NCI-H1048 (cell line): ENCODE results near the gene CSNK1G1.
A peak's percentile ranks its signal among the peaks of the same experiment; 100 is the strongest.

Experiments used
- DNase-seq: peaks from one replicate; lab custom pipeline; 2025; lab: John Stamatoyannopoulos, UW

The CSNK1G1 gene

GRCh38 chr15:64153480-64154367 lies 202.2 kb downstream of the CSNK1G1 start:
- peak; percentile 67 for DNase-seq

GRCh38 chr15:64152507-64153387 lies 203.2 kb downstream of the CSNK1G1 start:
- peak; percentile 6 for DNase-seq

- DNase-seq = no peak
Measured at GRCh38 chr15:64151727-64152506, 204.1 kb downstream of the CSNK1G1 start, which contains the start of gene SNX22. Gene SNX22 (plus strand): TSS chr15:64151731. CDS start chr15:64151776, 45 bp downstream.

DNA sequence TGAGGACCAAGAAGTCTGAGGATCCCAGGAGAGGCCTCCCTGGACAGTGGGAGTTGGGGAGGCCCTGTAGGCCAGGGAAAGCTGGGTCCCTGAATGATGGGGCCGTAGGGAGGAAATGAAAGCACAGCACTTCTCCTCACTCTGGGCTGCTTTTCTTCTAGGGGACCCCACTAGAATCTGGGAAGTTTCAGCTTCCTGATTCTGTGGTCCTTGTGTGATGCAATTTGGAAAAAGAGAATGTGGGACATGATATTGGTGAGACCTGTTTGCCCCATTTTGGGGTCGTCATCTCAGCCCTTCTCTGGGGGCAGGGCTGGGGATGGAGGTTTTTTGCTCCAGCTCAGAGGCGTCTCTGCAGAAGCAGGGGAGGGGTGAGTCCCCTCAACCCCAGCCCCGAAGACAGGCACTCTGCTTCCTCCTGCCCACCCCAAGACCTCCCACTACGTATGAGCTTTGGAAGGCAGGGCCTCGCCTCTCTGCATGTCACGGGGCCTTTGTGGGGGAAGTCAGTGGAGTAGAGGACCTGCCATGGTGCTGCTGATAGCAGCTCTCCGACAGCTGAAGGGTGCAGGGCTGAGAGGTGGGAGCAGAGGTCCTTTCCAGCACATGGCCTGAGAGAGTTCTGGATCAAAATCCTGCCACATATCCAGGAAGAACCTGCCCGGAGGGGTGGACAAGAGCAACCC lies 205.9 kb downstream of the CSNK1G1 start:
- no peak for DNase-seq

- DNase-seq = no peak
Measured at GRCh38 chr15:64149424-64149823, 206.5 kb downstream of the CSNK1G1 start.

- no peak for DNase-seq
Measured at GRCh38 chr15:64148581-64148980, 207.4 kb downstream of the CSNK1G1 start.

- DNase-seq = no peak
Measured at GRCh38 chr15:64148168-64148567, 207.8 kb downstream of the CSNK1G1 start.

DNA sequence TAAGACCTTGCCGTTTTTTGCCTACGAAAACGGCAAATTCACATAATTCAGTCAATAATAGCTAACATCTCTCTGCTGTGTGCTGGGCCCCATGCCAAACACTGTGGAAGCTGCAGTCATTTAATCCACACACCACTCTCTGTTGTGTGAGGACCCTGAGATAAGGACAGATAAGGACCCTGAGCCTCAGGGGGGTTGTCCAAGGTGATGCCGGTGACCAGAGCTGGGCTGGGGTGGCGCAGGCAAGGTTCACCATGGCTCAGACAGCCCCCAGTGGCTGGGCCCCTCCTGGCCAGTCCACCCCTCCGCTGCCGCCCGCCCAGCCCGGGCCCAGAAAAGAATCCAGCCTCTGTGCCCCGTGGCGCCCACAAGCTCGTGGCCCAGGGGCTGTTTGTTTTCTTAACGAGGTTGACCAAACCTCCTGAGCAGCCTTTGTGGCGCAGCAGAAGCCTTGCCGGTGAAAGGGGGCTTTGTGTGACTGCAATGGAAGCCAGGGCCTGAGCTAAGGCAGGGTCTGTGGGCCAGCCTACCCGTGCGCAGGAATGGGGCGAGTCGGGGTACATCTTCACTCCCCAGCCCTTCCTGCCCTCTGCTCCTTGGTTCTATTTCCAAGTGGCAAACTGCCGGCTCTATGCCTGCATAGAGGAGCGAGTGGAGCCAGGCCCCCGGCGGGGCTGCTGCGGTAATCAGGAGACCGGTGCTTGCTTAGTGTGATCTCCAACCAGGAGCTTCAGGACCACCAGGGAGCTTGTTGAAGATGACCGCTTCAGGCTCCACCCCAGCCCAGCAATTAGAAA lies 208.9 kb downstream of the CSNK1G1 start:
- no peak for DNase-seq

GRCh38 chr15:64146520-64146884 lies 209.5 kb downstream of the CSNK1G1 start:
- DNase-seq = no peak

DNA sequence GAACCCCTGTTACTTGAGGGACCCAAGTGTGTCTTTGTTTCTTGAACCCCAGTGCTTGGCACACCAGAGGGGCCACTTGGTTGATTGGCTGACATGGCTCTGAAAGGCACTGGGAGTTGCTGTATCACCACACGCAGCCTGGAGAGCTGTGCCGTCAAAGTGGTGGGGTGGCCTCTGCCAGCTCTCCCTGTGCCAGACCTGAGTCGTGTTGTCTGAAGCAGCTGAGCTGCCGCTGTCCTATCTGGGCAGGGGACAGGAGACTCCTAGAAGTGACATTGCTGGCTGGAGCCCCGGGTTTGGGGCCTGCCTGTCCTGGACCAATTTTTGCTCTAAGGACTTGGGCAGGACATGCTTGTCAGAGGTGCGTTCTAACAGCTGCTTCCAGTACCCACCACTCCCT lies 209.9 kb downstream of the CSNK1G1 start:
- DNase-seq = no peak

- DNase-seq = no peak
Measured at GRCh38 chr15:64144565-64145281, 211.2 kb downstream of the CSNK1G1 start.

GRCh38 chr15:64144192-64144564 lies 211.8 kb downstream of the CSNK1G1 start:
- no peak for DNase-seq

DNA sequence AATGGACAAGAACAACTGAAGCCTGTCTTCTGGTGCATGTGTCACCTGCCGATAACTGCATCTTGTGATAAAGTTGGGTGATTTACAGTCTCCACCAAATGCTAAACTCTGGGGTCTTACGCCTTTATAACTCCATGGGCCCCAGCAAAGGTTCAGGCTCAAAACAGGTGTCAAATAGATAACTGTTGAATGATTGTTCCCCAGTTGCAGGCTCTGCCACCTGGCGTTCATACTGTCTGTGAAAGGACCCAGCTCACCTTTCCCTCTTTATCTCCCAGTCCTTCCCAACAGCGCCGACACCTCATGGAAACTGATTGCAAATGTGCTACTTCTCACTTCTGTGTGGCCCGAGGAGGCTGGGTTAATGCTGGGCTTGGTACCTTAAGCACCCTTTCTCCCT lies 212.7 kb downstream of the CSNK1G1 start:
- DNase-seq = no peak

- no peak for DNase-seq
Measured at GRCh38 chr15:64141798-64142512, 214.0 kb downstream of the CSNK1G1 start.

DNA sequence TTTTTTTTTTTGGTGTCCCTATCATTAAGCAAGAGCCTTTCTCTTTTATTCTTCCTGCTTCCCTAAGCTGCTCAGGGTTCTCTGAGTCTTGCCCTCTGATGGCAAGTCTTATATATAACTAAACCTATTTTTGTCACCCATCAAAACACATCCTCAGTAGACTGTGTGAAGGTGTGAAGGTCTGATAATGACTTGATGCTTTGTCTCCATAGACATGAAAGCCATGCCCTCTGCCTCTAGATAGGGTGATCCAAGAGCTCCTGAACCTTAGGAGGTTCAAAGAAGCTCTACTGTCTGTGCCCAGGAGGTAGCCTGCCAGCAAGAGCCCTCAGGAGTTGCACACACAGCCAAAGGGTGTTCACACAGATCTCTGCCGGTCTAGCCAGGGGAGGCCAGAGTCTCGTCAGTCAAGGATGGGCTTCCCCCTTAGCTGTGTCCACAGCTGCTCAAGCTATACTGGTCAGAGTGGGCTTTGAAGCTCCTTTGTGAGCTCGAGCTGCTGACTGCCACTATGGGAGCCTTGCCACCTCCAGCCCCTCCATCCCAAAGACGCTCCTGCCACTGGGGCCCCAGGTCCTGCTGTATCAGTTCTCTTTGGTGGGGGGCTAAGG lies 217.5 kb downstream of the CSNK1G1 start:
- no peak for DNase-seq

DNA sequence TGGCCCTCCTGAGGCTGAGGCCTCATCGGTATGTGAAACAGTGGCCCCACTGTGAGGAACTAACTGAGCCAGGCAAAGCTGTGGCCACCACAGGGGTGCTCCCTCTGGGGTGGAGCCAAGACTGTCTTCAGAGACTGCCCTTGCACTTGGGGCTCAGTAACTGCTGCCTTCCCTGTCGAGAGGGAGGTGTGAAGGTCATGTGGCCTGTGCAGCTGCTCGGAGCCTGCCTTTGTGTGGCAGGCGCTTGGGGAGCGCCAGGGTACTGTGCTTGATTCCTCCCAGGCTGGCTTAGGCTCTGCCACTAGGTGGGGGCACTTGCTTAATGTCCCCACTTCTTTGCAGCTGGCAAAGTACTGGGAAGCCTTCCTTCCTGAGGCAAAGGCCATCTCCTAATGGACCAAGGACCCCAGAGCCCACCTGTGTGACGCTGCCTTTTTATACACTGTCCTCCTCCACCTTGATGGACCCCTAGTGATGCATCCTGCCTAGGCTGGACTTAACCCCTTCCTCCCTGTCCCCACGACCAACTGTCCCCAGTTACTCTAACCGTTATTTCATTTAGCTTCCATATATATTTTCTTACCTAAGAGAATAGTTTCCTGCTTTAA lies 218.6 kb downstream of the CSNK1G1 start:
- no peak for DNase-seq

DNA sequence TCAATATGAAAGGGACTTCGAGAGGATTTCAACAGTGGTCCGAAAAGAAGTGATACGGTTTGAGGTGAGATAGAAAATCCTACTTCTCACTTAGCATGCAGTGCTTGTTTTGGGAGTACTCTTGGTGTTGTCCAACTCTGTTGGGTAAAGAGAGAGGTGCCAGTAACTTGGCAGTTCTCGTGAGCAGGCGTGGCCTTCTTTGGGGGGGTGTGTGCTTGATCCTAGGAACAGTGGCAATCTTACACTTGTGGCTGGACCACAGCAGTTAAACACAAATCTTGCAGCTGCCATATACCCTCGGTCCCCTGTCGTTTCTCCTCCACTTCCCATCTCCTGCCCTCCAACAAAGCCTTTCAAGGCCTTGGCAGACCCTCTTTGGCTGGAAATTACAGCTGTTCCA lies 219.6 kb downstream of the CSNK1G1 start:
- no peak for DNase-seq

DNA sequence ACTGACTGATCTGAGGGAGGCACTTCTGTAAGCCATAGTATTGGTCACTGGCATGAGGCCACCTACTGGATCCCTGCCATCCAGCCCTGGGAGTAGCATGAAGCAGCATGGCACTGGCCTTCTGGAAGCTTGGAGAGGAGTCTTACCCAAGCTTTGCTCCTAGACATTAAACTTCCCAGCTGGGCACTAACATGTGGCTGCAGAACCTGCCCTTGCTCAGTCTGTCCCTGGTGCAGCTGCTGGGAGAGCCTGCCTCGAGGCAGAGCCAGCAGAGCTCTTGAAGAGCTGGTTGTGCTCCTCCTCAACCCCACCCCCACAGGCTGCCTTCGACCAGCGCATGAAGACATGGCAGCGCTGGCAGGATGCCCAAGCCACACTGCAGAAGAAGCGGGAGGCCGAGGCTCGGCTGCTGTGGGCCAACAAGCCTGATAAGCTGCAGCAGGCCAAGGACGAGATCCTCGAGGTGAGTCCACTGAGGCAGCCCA lies 221.6 kb downstream of the CSNK1G1 start:
- no peak for DNase-seq
